DMS153 treated with DMSO at 0.1 percent for 48 hours (cell line): ENCODE data around the gene C1orf35.

Experiments
- DNase-seq: peaks from one replicate; lab custom pipeline; 2025; ENCODE audit not compliant: unreplicated experiment; lab: John Stamatoyannopoulos, UW

Gene C1orf35

GRCh38 chr1:228109962-228110488 is 6.9 kb upstream of the C1orf35 start:
- DNase-seq = no peak

GRCh38 chr1:228109073-228109961 is 6.2 kb upstream of the C1orf35 start, which contains the start of gene MRPL55:
Gene MRPL55, minus strand, starts transcription at chr1:228109299. Its CDS starts 1,039 bp downstream, at chr1:228108260.
- peak; percentile 94 for DNase-seq

GRCh38 chr1:228108742-228109072 is 5.6 kb upstream of the C1orf35 start:
- DNase-seq = no peak

GRCh38 chr1:228108055-228108690 is 5.0 kb upstream of the C1orf35 start:
- no peak for DNase-seq

GRCh38 chr1:228107636-228108035 is 4.5 kb upstream of the C1orf35 start:
- no peak for DNase-seq

GRCh38 chr1:228106800-228107054 is 3.6 kb upstream of the C1orf35 start:
- no peak for DNase-seq

GRCh38 chr1:228105996-228106799 is 3.1 kb upstream of the C1orf35 start:
- DNase-seq = no peak

GRCh38 chr1:228105270-228105995 is 2.3 kb upstream of the C1orf35 start:
- no peak for DNase-seq

GRCh38 chr1:228104526-228105269 is 1.6 kb upstream of the C1orf35 start:
- no peak for DNase-seq

- DNase-seq = no peak
These were observed 933 bp downstream of the C1orf35 start for GRCh38 chr1:228101994-228102790.

- no peak for DNase-seq
These were observed 1.5 kb downstream of the C1orf35 start for GRCh38 chr1:228101614-228101993.

GRCh38 chr1:228100822-228101613 is 2.1 kb downstream of the C1orf35 start:
- no peak for DNase-seq

GRCh38 chr1:228099331-228099732 is 3.8 kb downstream of the C1orf35 start:
- no peak for DNase-seq

GRCh38 chr1:228098323-228098931 is 4.7 kb downstream of the C1orf35 start:
- DNase-seq = no peak

GRCh38 chr1:228097333-228098081 is 5.6 kb downstream of the C1orf35 start:
- DNase-seq = no peak

- DNase-seq = no peak
These were observed 6.5 kb downstream of the C1orf35 start for GRCh38 chr1:228096416-228097332.
